GM21447 (cell line): ENCODE data around the gene WIPF2.

Source experiments
- ATAC-seq: cut with Tn5 transposase; IDR thresholded peaks from one replicate; pipeline ENCODE4 v1.9.1; 2021; ENCODE audit not compliant: unreplicated experiment

WIPF2 gene

DNA sequence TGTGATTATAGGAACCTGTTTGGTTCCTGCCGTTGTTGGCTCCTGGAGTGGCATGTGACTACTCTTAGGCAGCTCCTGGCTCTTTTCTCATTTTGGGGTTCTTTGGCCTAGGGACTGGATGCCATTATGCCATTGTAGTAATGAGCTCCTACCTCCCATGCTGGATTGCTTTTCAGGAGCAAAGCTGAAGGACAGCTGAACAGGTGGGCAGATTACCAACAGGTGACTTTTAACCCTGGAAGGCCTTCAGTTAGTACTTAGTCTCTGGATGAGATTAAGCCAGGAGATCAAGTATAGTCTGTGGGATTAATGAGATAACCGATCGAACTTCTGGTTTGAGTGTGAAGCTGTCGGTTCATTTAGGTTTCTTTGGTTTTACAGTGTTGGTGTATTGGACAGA is 25.2 kb downstream of the WIPF2 start:
- ATAC-seq, result no peak

DNA sequence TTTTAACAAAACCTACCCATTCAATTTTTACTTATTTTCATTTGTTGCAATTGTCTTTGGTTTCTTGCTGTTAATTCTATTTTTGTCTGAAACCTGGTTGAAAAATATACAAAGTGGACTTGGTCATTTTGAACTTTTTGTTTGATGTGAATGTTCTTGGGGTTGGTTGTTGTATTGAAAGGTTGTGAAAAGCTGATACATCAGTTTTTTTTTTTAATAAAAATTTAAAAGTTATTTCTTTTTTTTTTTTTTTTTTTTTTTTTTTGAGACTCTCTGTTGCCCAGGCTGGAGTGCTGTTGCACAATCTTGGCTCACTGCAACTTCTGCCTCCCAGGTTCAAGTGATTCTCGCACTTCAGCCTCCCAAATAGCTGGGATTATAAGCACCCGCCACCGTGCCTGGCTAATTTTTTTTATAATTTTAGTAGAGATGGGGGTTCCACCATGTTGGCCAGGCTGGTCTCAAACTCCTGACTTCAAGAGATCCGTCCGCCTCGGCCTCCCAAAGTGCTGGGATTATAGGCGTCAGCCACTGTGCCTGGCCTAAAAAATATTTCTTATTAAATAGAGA is 28.9 kb downstream of the WIPF2 start:
- no peak for ATAC-seq

DNA sequence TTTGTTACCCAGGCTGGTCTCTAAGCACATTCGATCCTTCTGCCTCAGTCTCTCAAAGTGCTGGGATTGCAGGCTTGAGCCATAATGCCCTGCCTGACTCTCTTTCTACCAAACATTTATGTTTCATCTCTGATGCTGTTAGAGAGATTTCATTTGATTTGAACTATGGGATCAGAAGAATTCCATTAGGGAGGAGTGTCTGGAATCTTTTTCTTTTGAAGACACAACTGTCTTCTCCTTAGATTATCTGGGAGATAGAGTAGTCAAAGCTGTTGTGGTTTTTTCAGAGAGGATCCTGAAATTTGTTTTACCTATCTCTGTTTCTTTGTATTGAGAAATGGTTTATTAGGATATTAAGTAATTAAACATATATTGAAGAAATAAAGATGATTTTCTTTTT is 29.4 kb downstream of the WIPF2 start:
- ATAC-seq, result no peak

DNA sequence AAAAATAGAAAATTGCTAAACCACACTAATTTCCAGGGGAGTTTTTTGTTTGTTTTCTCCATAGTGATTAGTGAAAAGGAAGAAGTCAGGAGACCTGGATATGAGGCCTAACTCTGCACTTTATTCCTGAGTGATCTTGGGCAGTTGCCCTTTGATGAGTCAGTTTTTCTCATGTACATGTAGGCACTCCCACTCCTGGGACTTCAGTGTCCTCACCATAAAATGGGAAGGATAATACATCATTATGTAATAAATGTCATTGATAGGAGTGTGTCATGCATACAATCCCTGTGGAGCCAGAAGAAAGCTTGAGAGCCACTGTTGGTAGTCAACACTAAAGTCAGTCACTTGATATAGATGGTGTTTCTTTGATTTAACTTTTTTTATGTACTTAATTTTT is 32.5 kb downstream of the WIPF2 start:
- ATAC-seq, result no peak

GRCh38 chr17:40253565-40253964 is 34.5 kb downstream of the WIPF2 start:
- no peak for ATAC-seq

GRCh38 chr17:40259505-40259904 is 40.4 kb downstream of the WIPF2 start:
- ATAC-seq, result no peak

GRCh38 chr17:40260528-40260927 is 41.4 kb downstream of the WIPF2 start:
- no peak for ATAC-seq

DNA sequence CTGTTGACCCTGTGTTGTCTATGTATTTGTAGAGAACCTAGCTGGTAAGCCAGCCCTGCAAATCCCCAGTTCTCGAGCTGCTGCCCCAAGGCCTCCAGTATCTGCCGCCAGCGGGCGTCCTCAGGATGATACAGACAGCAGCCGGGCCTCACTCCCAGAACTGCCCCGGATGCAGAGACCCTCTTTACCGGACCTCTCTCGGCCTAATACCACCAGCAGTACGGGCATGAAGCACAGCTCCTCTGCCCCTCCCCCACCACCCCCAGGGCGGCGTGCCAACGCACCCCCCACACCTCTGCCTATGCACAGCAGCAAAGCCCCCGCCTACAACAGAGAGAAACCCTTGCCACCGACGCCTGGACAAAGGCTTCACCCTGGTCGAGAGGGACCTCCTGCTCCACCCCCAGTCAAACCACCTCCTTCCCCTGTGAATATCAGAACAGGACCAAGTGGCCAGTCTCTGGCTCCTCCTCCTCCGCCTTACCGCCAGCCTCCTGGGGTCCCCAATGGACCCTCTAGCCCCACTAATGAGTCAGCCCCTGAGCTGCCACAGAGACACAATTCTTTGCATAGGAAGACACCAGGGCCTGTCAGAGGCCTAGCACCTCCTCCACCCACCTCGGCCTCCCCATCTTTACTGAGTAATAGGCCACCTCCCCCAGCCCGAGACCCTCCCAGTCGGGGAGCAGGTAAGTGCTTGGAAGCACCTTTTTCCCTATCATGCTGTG is 45.5 kb downstream of the WIPF2 start:
- no peak for ATAC-seq

GRCh38 chr17:40265337-40265736 is 46.2 kb downstream of the WIPF2 start:
- ATAC-seq, result no peak

DNA sequence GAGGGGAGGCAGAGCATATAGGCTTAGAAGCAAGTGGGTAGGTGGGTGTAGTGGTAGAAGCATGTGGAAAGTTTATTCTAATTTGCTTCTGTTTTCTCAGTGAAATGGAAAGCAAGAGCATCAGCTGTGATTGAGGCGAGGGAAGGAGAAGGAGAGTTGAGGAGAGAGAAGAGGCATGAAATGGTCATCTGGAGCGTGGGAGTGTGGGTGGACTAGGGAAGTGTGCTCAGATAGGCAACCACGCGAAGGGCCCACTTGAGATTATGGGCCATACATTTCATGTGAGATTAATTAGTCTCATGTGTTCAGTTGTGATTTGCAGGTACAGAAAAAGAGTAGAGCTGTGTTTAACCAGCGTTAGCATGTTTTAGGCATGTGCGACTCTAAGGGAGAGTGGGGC is 47.8 kb downstream of the WIPF2 start:
- ATAC-seq, result no peak

- no peak for ATAC-seq
These were observed 49.1 kb downstream of the WIPF2 start for GRCh38 chr17:40268141-40268712.

- ATAC-seq, result no peak
These were observed 59.3 kb downstream of the WIPF2 start for GRCh38 chr17:40278414-40278813.

DNA sequence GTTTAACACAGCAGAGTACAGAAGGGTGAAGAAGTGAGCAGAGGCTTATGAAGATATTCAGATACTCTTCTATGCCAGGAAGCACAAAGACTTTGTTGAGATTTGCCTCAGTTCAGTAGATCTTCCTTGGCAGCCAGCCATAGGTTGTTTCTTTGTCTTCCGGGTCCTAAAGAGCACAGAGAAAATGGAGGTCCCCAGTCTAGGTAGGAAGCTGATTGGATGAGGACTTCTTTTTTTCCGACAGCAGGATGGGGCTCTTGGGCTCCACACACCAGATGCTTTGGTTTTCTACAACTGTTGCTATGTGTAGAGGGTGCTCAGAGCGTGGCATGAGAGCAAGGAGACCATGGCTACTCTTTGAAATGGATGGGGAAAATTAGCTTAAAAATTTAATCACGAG is 60.3 kb downstream of the WIPF2 start:
- no peak for ATAC-seq

DNA sequence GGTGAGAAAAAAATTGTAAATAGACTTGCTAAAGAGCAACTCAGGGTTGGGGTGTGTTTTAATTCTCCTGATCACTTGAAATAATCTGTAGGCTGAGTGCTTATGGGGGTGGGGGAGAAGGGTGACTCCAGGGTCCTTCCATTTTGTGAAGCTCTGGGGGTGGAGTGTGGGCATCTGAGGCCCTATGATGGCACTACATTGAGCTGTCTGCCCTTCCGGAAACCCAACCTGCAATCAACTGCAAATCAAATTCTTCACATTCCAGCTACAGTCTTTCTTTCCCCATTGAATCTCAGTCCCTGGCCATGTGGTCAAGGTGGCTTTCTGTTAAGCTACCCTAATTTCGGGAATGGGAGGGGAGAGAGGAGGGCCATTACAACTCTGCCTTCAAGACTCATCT is 62.6 kb downstream of the WIPF2 start:
- no peak for ATAC-seq

DNA sequence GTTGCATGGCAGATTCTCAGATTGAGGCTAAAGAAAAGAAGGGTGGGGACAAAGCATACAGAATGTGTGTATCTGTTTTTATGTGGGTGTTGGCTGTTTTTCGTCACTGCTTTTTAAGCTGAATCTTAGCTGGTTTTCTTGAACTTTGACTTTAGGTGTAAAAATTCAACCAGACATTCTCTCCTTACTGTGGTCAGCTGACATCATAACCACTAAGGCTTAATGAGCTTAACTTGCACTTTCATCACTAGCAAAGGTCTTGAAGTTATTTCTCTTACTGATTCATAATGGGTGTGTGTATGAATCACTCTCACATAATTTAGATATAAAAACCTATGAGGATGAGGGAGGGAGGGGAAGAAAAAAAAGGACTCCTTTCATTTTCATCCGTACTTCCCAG is 64.6 kb downstream of the WIPF2 start:
- ATAC-seq, result no peak

DNA sequence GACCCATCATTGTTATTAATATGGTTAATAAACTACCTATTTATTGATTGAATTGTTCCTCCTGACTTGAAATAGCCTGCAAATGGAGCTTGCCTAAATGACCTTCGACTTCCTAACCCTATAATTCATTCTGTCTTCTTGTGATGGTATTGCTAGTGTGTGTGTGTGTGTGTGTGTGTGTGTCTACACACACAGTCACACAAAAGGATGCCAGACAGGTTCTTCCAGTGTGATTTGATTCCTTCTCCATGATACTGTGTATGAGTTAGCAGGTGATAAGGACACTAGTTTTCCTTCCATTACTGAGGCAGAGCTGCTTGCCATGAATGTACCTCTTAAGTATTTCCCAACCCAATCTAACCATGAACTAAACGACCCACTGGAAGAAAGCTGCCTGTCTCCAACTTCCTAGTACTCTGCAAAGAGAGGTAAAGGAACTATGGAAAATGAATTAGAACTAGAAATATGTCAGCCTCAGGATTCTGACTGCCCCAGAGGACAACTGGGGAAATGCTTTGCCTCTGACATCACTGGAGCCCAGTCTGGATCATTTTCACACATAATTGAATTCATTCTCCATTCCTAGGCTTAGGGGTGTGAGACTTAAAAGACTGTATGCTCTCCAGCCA is 65.1 kb downstream of the WIPF2 start:
- ATAC-seq, result no peak

GRCh38 chr17:40286473-40286872 is 67.4 kb downstream of the WIPF2 start:
- no peak for ATAC-seq

DNA sequence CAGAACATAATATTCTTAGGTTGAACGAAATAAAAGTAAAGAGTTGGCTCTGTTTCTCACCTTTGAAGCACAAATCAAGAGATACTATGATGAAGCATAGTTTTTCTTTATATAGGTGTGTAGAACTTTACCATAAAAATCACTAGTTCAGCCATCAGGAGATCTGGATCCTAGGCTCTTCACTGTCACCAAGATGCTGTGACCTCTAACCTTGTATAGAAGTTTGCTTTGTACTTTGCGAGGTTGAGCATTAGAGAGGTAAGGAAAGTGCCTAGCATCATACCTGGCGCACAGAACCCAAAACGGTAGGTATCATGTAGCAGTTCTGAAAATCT is 68.0 kb downstream of the WIPF2 start:
- ATAC-seq, result no peak

DNA sequence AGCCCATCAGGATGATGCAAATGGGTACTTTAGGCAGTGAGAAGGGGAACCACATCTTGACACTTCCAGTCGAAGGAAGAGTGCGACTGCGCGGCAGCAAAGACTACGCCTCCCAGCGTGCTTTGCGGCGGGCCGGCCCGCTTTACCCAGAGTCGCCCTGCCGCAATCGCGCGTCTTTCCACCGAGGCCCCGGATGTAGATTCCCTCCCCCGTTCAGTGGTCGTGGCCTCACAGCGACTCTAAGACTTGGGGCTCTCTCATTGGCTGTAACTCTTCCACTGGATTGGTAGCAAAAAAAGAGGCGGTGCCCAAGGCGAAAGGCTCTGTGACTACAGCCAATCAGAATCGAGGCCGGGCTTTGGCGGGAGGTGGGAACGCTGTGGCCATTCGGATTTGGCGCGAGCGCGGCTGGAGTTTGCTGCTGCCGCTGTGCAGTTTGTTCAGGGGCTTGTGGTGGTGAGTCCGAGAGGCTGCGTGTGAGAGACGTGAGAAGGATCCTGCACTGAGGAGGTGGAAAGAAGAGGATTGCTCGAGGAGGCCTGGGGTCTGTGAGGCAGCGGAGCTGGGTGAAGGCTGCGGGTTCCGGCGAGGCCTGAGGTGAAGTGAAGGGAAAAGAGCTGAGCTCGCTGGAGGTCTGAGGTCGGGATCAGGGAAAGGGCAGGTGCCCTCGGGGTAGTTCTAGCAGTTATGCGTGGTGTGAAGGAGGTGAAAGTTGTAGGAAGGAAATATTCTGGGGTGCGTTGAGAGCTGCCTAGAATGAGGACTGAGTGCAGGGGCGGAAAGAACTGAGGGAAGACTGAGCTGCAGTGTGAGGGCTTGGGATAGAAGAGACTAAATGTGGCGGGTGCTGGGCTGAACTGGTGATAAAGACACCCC is 68.6 kb downstream of the WIPF2 start, which contains the start of gene CDC6:
Gene CDC6, plus strand, starts transcription at position 386 of the 876 bp plus-strand sequence. CDS start 1,542 bp downstream, outside the sequence.
- peak; percentile 93 for ATAC-seq

DNA sequence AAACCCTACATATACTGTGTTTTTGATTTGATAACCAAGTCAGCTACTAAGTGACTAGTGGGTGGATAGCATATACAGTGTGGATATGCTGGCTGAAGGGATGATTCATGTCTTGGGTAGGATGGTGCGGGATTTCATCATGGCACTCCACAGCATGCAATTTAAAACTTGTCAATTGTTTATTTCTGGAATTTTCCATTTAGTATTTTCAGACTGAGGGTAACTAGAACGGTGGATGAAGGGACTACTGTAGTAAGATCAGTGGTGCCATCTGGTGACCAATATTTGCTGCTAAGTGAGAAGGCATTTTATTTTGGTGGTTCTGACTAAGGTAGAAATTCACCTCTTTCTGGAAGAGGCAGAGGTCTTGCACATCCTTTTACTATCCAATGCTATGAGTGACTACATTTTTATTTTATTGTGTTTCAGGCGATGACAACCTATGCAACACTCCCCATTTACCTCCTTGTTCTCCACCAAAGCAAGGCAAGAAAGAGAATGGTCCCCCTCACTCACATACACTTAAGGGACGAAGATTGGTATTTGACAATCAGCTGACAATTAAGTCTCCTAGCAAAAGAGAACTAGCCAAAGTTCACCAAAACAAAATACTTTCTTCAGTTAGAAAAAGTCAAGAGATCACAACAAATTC is 71.7 kb downstream of the WIPF2 start:
- no peak for ATAC-seq

DNA sequence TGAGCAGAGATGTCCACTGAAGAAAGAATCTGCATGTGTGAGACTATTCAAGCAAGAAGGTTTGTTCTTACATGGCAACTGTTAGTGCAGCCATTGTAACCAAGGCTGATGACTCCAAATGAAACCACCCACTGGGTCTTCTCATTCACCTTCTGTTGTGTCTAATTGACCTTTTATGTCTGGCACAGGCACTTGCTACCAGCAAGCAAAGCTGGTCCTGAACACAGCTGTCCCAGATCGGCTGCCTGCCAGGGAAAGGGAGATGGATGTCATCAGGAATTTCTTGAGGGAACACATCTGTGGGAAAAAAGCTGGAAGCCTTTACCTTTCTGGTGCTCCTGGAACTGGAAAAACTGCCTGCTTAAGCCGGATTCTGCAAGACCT is 72.2 kb downstream of the WIPF2 start:
- no peak for ATAC-seq
